SK-N-DZ (cell line): ENCODE results near the gene P3H2. TPM values are rescaled to one million over a fixed set of nuclear protein-coding genes. Genes with fewer than 3 reads are reported as not detected.
A peak's percentile ranks its signal among the peaks of the same experiment; 100 is the strongest.
"Not testable (repeated sequence)": the region's sequence is repeated elsewhere in the genome, so short reads cannot be mapped to it uniquely, and the experiment has no call there.

Source experiments
- DNase-seq: peaks from one replicate; pipeline ENCODE4 v3.0.0-alpha.2; 2015; ENCODE audit warnings: low spot score
- polyA plus RNA-seq, 2 experiments: library from polyadenylated mRNA; depleted of rRNA; stranded (reverse); fragments of >200 nt; gene quantifications; 2 replicates each; pipeline ENCODE4 v1.2.3, GENCODE V29; 2014

The P3H2 gene
- 1.1 and 1.9 TPM in 2 replicates for polyA plus RNA-seq (2014; cell fraction: cytosol; rRNA removed)
- polyA plus RNA-seq (2014; cell fraction: nucleus; rRNA removed) = 0.74 and 5.1 TPM in 2 replicates

GRCh38 chr3:190120269-190121060 is at the start of gene P3H2:
TSS of gene P3H2 (minus strand) at chr3:190120897. CDS start at chr3:190120731, 166 bp downstream.
- DNase-seq = peak; percentile 88

- DNase-seq = no peak
These were observed 49.2 kb upstream of the P3H2 start for GRCh38 chr3:190169877-190170276.

- DNase-seq = no peak
These were observed 48.5 kb upstream of the P3H2 start for GRCh38 chr3:190169243-190169642.

- DNase-seq = no peak
These were observed 47.4 kb upstream of the P3H2 start for GRCh38 chr3:190167936-190168680.

GRCh38 chr3:190166948-190167347 is 46.3 kb upstream of the P3H2 start:
- DNase-seq = no peak

- no peak for DNase-seq
These were observed 44.6 kb upstream of the P3H2 start for GRCh38 chr3:190165253-190165652.

- not testable (repeated sequence) for DNase-seq
These were observed 41.3 kb upstream of the P3H2 start for GRCh38 chr3:190162013-190162412.

- DNase-seq = no peak
These were observed 39.3 kb upstream of the P3H2 start for GRCh38 chr3:190159902-190160435.

- DNase-seq = no peak
These were observed 37.6 kb upstream of the P3H2 start for GRCh38 chr3:190158261-190158660.

- no peak for DNase-seq
These were observed 35.1 kb upstream of the P3H2 start for GRCh38 chr3:190155752-190156151.

GRCh38 chr3:190150681-190151080 is 30.0 kb upstream of the P3H2 start:
- no peak for DNase-seq

GRCh38 chr3:190149830-190150619 is 29.3 kb upstream of the P3H2 start:
- DNase-seq = not testable (repeated sequence)

- not testable (repeated sequence) for DNase-seq
These were observed 24.1 kb upstream of the P3H2 start for GRCh38 chr3:190144793-190145192.

GRCh38 chr3:190142041-190142440 is 21.3 kb upstream of the P3H2 start:
- no peak for DNase-seq

- no peak for DNase-seq
These were observed 18.7 kb upstream of the P3H2 start for GRCh38 chr3:190139365-190139764.

- DNase-seq = no peak
These were observed 11.7 kb upstream of the P3H2 start for GRCh38 chr3:190132371-190132770.

GRCh38 chr3:190131329-190131728 is 10.6 kb upstream of the P3H2 start:
- no peak for DNase-seq

- no peak for DNase-seq
These were observed 10.0 kb upstream of the P3H2 start for GRCh38 chr3:190130696-190131095.

- no peak for DNase-seq
These were observed 9.3 kb upstream of the P3H2 start for GRCh38 chr3:190130037-190130436.

GRCh38 chr3:190127797-190128196 is 7.1 kb upstream of the P3H2 start:
- DNase-seq = no peak

- no peak for DNase-seq
These were observed 6.5 kb upstream of the P3H2 start for GRCh38 chr3:190127195-190127594.
